Endothelial cell of umbilical vein (primary cell): ENCODE results near the gene TRIM67. TPM values are rescaled to one million over a fixed set of nuclear protein-coding genes. Genes with fewer than 3 reads are reported as not detected.

Source experiments
- BruUV-seq: library from RNA; stranded (reverse); fragments of 400-500 nt; replicated peaks from 2 replicates; lab custom pipeline; 2021; lab: Mats Ljungman, UMichigan
- CTCF ChIA-PET: fragments of 300-600, 350-600 bp; sonication (Branson Sonifier 250); formaldehyde crosslinking; loops from one replicate; lab custom pipeline; 2021; ENCODE audit warnings: antibody characterized with exemption, inconsistent platforms; lab: Charles Lee
- POLR2A ChIA-PET: fragments of 300-600, 350-600 bp; sonication (Branson Sonifier 250); formaldehyde crosslinking; loops from one replicate; lab custom pipeline; 2021; ENCODE audit warnings: antibody characterized with exemption, inconsistent platforms; lab: Charles Lee
- DNase-seq: peaks from one replicate; pipeline ENCODE4 v3.0.0-alpha.2; 2011; ENCODE audit warnings: low read depth, low spot score
- FAIRE-seq: peaks from 2 replicates; lab custom pipeline; 2011; peaks lifted over from hg19 to GRCh38; lab: Jason Lieb, UNC
- H2AFZ ChIP-seq: 2 replicates; pipeline ENCODE4 v1.6.0; 2012; ENCODE audit warnings: low read depth, low read length, control low read depth, inconsistent platforms
- H3K27ac ChIP-seq: 2 replicates; pipeline ENCODE4 v1.5.1; 2011; ENCODE audit warnings: low read depth, mild to moderate bottlenecking, control low read depth, low read length, moderate library complexity; ENCODE audit not compliant: insufficient read depth
- H3K27me3 ChIP-seq, 2 experiments: 2 replicates each; pipeline versions ENCODE4 v1.6.0 to v1.6.1; 2011; ENCODE audit warnings: low read length in 2 of 2, mixed read lengths in 1 of 2; ENCODE audit not compliant: control insufficient read depth in 2 of 2, insufficient read depth in 2 of 2
- H3K36me3 ChIP-seq, 2 experiments: 2 replicates in 1 of 2; 3 replicates in 1 of 2; pipeline ENCODE4 v1.5.1; 2011; ENCODE audit warnings: low read length in 2 of 2, mild to moderate bottlenecking in 1 of 2, moderate library complexity in 1 of 2; ENCODE audit not compliant: control insufficient read depth in 2 of 2, insufficient read depth in 2 of 2; ENCODE audit errors: extremely low read depth in 1 of 2
- H3K4me1 ChIP-seq: 3 replicates; pipeline ENCODE4 v1.5.1; 2011; ENCODE audit warnings: mild to moderate bottlenecking, low read length; ENCODE audit not compliant: control insufficient read depth, insufficient read depth; ENCODE audit errors: extremely low read depth
- H3K4me2 ChIP-seq: 2 replicates; pipeline ENCODE4 v1.6.1; 2011; ENCODE audit warnings: low read length, control low read depth, mixed read lengths; ENCODE audit not compliant: insufficient read depth
- H3K4me3 ChIP-seq, 3 experiments: fragments of 200-600 bp in 1 of 3; sonication (generic), shearing (Covaris generic) in 1 of 3; replicated peaks in 1 of 3; 2 replicates each; pipeline ENCODE4 v1.5.1; 2011 to 2016; ENCODE audit warnings: control low read depth in 3 of 3, low read length in 3 of 3, mild to moderate bottlenecking in 2 of 3, inconsistent platforms in 1 of 3, low read depth in 1 of 3, moderate library complexity in 1 of 3; ENCODE audit not compliant: insufficient read depth in 1 of 3
- H3K79me2 ChIP-seq: 2 replicates; pipeline ENCODE4 v1.6.0; 2012; ENCODE audit warnings: low read length, inconsistent platforms; ENCODE audit not compliant: control insufficient read depth, insufficient read depth
- H3K9ac ChIP-seq: replicated peaks from 2 replicates; pipeline ENCODE3; 2011; ENCODE audit warnings: low read length, control low read depth; ENCODE audit not compliant: insufficient read depth; ENCODE audit errors: extremely low read depth
- H3K9me1 ChIP-seq: replicated peaks from 3 replicates; pipeline ENCODE4 v1.6.0; 2011; ENCODE audit warnings: mild to moderate bottlenecking, low read length; ENCODE audit not compliant: control insufficient read depth, insufficient read depth; ENCODE audit errors: extremely low read depth
- H3K9me3 ChIP-seq: replicated peaks from 2 replicates; pipeline ENCODE4 v1.5.1; 2012; ENCODE audit warnings: low read length, inconsistent platforms; ENCODE audit not compliant: control insufficient read depth, insufficient read depth
- H4K20me1 ChIP-seq: replicated peaks from 2 replicates; pipeline ENCODE3; 2011; ENCODE audit warnings: mild to moderate bottlenecking, low read length; ENCODE audit not compliant: control insufficient read depth, insufficient read depth; ENCODE audit errors: extremely low read depth
- EZH2 ChIP-seq: IDR thresholded peaks from 2 replicates; pipeline ENCODE4 v1.6.1; 2012; ENCODE audit warnings: borderline replicate concordance, low read depth, mild to moderate bottlenecking, moderate library complexity, low read length, inconsistent platforms; ENCODE audit not compliant: severe bottlenecking
- GATA2 ChIP-seq: IDR thresholded peaks from 2 replicates; pipeline ENCODE4 v1.7.0; 2011; ENCODE audit warnings: low read depth, mild to moderate bottlenecking, moderate library complexity, mixed read lengths, low read length; ENCODE audit not compliant: insufficient read length, insufficient read depth
- JUN ChIP-seq: IDR thresholded peaks from 2 replicates; pipeline ENCODE4 v1.6.1; 2011; ENCODE audit warnings: borderline replicate concordance, low read depth; ENCODE audit not compliant: insufficient read length, insufficient read depth
- POLR2A ChIP-seq: IDR thresholded peaks from 2 replicates; pipeline ENCODE4 v1.6.1; 2012; ENCODE audit warnings: low read depth, mild to moderate bottlenecking, control low read depth, low read length
- POLR2AphosphoS5 ChIP-seq: IDR thresholded peaks from 2 replicates; pipeline ENCODE4 v1.6.1; 2012; ENCODE audit warnings: low read depth, mild to moderate bottlenecking, control low read depth, low read length, moderate library complexity; ENCODE audit not compliant: insufficient read depth
- dilution Hi-C: fragments of 300-500 bp; cut with MboI; formaldehyde crosslinking; loops from one replicate; pipeline ENCODE4 v1.15.0; 2019; ENCODE audit warnings: low sequenced_read_pairs; ENCODE audit not compliant: extremely low pct_ligation_motif_present
- intact Hi-C: fragments of 100-400 bp; cut with micrococcal nuclease; formaldehyde crosslinking; loops from one replicate; pipeline ENCODE4 v1.10.0; 2022
- polyA plus RNA-seq, 4 experiments: library from polyadenylated mRNA; depleted of rRNA in 3 of 4; stranded (reverse) in 3 of 4; unstranded in 1 of 4; fragments of >200 nt; gene quantifications; 2 replicates each; pipeline versions ENCODE4 v1.2.1 to v1.2.3, GENCODE V29; 2011 to 2012; ENCODE audit warnings: missing spikeins in 1 of 4
- total RNA-seq: library from RNA; stranded (reverse); gene quantifications from 2 replicates; pipeline ENCODE4 v1.2.3, GENCODE V29; 2021
- TF ChIP-seq, protein P1 (sequence below): IDR thresholded peaks from 2 replicates; pipeline ENCODE4 v1.6.1; 2011; ENCODE audit not compliant: insufficient read depth, insufficient read length
- TF ChIP-seq, protein P2 (sequence below), 2 donors: IDR thresholded peaks; 1 replicate in 1 of 2; 2 replicates in 1 of 2; pipeline ENCODE4 v1.5.1; 2011; ENCODE audit warnings: low read length in 2 of 2, mild to moderate bottlenecking in 2 of 2, moderate library complexity in 2 of 2, control low read depth in 1 of 2, inconsistent platforms in 1 of 2, low read depth in 1 of 2; ENCODE audit not compliant: insufficient read depth in 1 of 2; ENCODE audit errors: extremely low read depth in 1 of 2

Gene TRIM67
- total and polyA plus RNA-seq, 2 donors (not counting 3 experiments of a cell fraction or from before 2014, with no cell fraction given) = not detected

DNA sequence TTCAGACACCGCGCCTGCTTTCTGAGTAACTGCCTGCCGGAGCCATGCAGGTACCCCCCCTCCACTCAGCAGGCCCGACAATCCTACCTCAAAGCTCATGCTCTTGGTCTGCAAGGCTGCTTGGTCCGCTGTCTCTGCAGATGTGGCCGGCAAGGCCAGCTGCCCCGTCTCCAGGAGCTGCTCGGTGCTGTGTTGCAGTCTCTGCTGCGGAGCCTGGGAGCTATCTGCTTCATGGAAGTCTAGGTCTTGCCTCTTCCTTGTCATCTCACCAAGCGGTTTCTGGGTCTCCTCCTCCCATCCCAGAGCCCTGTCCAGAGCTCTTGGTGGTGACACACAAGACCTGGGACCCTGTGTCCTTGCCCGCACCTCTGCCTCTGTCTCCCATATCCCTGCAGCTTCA lies 55.2 kb downstream of the TRIM67 start:
- H3K79me2 ChIP-seq = no peaks in the 10 kb centered on the region
- H3K27me3 ChIP-seq = peaks cover 6 to 7% of the 10 kb centered on the region in 2 experiments
- CTCF ChIA-PET = interaction anchor here (0.6 to 1.0 kb wide), 2 partner anchors 117 to 370 kb away, joined by 3 to 4 read pairs; no protein-coding TSS in a partner anchor
- POLR2A ChIA-PET = no interaction called here
- no peak overlapping the region for H3K4me2 ChIP-seq
- dilution Hi-C loops = no loop called here
- no peaks in the 10 kb centered on the region for H3K9me1 ChIP-seq
- DNase-seq (no peak), FAIRE-seq (no peak)
- intact Hi-C loops = no loop called here
- no peaks in the 10 kb centered on the region for H3K36me3 ChIP-seq
- no peak overlapping the region for H3K9ac ChIP-seq
- no peaks in the 10 kb centered on the region for H3K4me1 ChIP-seq
- H3K9me3 ChIP-seq = no peaks in the 10 kb centered on the region
- BruUV-seq = no TSS peak
- no peak overlapping the region for H2AFZ ChIP-seq
- H4K20me1 ChIP-seq = no peaks in the 10 kb centered on the region
- TF ChIP-seq EZH2 (no peak), GATA2 (no peak), JUN (no peak), POLR2AphosphoS5 (no peak), POLR2A (no peak)
- TF ChIP-seq, protein P1, sequence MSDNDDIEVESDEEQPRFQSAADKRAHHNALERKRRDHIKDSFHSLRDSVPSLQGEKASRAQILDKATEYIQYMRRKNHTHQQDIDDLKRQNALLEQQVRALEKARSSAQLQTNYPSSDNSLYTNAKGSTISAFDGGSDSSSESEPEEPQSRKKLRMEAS = no peak
- TF ChIP-seq, protein P2, sequence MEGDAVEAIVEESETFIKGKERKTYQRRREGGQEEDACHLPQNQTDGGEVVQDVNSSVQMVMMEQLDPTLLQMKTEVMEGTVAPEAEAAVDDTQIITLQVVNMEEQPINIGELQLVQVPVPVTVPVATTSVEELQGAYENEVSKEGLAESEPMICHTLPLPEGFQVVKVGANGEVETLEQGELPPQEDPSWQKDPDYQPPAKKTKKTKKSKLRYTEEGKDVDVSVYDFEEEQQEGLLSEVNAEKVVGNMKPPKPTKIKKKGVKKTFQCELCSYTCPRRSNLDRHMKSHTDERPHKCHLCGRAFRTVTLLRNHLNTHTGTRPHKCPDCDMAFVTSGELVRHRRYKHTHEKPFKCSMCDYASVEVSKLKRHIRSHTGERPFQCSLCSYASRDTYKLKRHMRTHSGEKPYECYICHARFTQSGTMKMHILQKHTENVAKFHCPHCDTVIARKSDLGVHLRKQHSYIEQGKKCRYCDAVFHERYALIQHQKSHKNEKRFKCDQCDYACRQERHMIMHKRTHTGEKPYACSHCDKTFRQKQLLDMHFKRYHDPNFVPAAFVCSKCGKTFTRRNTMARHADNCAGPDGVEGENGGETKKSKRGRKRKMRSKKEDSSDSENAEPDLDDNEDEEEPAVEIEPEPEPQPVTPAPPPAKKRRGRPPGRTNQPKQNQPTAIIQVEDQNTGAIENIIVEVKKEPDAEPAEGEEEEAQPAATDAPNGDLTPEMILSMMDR (IDR thresholded peaks at IDR 0.05; ENCODE audit: extremely low read depth in 1 of 2, insufficient read depth in 1 of 2, low read depth in 1 of 2, low read length in 2 of 2) = no peak
- H3K4me3 ChIP-seq = no peak overlapping the region
- H3K27ac ChIP-seq = no peak overlapping the region
